Thyroid gland (tissue), 4 donors: Measurements from ENCODE around the gene ABCC1.

Source experiments
- POLR2A ChIP-seq, 2 donors: fragments of 450-650 bp; IDR thresholded peaks; one replicate each; pipeline ENCODE4 v1.6.1; 2017; ENCODE audit warnings: antibody characterized with exemption in 2 of 2, mild to moderate bottlenecking in 2 of 2, moderate library complexity in 1 of 2
- TF ChIP-seq, protein P1 (sequence below), 6 experiments: fragments of 200-600 bp in 3 of 6; fragments of 450-650 bp in 3 of 6; sonication (generic) in 3 of 6; IDR thresholded peaks; one replicate each; pipeline ENCODE4 v1.5.1; 2016 to 2019; ENCODE audit warnings: antibody characterized with exemption in 6 of 6, mild to moderate bottlenecking in 2 of 6, inconsistent platforms in 1 of 6, moderate library complexity in 1 of 6

DNA sequence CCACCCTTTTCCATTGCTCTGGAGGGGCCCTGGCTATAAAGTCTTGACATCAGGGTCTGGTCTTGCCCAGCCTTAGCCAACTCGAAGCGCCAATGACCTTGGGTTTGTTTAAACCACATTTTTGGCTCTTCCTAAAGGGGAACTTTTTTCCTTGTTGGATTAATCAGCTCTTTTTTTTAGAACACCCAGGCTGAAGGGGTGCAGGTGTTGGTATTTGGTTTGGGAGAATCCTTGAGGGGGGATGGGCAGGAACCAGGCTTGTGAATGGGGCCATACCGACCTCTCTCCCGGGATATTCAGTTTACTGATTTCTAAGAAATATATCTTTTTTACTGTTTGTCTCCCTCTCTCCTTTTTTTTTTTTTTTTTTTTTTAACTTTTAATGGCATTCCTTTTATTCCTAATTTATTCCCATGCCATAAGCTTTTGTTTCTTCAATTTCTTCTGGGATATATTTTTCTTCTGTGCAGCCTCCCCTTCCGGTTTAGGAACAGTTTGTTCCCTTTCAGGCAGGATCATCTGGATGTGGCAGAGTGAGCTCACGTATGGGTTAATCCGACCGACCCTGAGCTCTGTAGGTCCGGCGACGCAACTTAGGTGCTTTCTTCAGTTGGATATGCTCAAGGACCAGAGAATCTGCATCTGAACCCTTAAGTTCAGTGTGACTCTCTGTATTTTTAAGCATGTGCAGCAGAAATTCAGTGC lies 144.4 kb downstream of the ABCC1 start:
- TF ChIP-seq, protein P1, sequence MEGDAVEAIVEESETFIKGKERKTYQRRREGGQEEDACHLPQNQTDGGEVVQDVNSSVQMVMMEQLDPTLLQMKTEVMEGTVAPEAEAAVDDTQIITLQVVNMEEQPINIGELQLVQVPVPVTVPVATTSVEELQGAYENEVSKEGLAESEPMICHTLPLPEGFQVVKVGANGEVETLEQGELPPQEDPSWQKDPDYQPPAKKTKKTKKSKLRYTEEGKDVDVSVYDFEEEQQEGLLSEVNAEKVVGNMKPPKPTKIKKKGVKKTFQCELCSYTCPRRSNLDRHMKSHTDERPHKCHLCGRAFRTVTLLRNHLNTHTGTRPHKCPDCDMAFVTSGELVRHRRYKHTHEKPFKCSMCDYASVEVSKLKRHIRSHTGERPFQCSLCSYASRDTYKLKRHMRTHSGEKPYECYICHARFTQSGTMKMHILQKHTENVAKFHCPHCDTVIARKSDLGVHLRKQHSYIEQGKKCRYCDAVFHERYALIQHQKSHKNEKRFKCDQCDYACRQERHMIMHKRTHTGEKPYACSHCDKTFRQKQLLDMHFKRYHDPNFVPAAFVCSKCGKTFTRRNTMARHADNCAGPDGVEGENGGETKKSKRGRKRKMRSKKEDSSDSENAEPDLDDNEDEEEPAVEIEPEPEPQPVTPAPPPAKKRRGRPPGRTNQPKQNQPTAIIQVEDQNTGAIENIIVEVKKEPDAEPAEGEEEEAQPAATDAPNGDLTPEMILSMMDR (IDR thresholded peaks at IDR 0.05): no peak
- TF ChIP-seq POLR2A (IDR thresholded peaks at IDR 0.05): no peak
